ENCODE results near the gene IGF2BP1.
"Not testable (repeated sequence)": the region's sequence is repeated elsewhere in the genome, so short reads cannot be mapped to it uniquely, and the experiment has no call there.

The IGF2BP1 gene

GRCh38 chr17:49055181-49055927 is 58.2 kb downstream of the IGF2BP1 start:
- no peak for DNase-seq

- DNase-seq: no peak
Measured at GRCh38 chr17:49061524-49061943, 64.3 kb downstream of the IGF2BP1 start.

- DNase-seq: no peak
Measured at GRCh38 chr17:49063652-49064051, 66.5 kb downstream of the IGF2BP1 start.

DNA sequence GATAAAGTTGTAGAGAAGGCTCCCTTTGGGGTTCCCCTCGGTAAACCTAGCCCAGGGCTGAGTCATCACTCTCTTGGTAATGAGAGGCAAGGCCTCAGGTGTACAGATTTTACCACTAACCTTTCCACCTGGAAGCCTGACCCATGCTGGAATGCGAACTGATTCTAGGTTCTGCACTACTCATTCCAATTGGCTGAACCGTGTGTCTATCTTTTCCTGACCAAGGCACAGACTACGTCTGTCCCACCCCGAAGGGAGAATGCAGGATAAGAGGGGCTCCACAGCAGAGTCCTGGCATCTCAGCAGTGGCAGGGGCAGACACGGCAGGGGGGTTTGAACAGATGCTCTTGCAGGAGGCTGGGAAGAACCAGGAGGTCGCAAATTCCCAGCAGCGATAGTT is 70.0 kb downstream of the IGF2BP1 start:
- DNase-seq: no peak

- no peak for DNase-seq
Measured at GRCh38 chr17:49069585-49070273, 72.5 kb downstream of the IGF2BP1 start.

DNA sequence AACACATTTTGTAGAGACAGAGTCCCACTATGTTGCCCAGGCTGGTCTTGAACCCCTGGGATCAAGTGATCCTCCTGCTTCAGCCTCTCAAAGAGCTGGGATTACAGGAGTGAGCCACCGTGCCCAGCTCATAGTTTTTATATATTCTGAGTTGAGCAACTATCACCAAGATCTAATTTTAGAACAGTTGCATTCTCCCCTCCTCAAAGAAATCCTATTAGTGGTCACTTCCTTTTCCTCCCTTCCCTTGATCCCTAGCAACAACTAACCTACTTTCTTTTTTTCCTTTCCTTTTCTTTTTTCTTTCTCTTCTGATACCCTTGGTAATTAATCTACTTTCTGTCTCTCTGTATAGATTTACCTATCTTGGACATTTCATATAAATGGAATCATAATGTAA is 73.9 kb downstream of the IGF2BP1 start:
- DNase-seq: no peak

DNA sequence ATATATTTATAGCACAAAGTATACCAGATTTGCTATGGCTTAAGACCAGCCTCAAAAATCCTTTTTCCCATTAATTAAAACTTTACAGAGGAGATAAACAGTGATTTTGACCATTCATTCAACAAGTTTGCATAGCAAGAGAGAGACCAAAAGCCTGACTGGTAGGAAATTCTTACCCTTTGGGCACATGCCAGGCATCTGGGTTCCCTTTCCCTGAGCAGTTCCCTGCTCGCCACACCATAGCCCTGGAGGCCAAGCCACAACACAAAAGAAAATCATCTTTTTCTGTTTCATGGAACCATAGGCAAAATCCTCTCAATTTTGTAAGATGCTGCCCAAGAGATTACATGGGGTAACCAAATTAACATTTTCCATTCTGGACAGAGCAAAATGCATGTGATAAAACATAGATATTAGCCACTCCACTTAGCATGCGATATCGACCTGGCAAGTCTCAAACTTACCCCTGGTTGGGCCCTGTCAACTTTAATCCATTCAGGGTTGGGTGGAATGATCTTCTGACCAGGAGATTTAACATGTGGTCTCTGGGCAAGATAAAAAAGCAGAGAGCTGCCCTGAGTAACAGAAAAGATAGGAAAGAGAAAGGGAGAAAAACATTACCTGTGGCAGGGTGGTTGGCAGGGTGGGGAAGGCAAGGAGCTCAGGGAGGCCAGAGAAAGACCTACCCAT is 77.8 kb downstream of the IGF2BP1 start:
- no peak for DNase-seq

DNA sequence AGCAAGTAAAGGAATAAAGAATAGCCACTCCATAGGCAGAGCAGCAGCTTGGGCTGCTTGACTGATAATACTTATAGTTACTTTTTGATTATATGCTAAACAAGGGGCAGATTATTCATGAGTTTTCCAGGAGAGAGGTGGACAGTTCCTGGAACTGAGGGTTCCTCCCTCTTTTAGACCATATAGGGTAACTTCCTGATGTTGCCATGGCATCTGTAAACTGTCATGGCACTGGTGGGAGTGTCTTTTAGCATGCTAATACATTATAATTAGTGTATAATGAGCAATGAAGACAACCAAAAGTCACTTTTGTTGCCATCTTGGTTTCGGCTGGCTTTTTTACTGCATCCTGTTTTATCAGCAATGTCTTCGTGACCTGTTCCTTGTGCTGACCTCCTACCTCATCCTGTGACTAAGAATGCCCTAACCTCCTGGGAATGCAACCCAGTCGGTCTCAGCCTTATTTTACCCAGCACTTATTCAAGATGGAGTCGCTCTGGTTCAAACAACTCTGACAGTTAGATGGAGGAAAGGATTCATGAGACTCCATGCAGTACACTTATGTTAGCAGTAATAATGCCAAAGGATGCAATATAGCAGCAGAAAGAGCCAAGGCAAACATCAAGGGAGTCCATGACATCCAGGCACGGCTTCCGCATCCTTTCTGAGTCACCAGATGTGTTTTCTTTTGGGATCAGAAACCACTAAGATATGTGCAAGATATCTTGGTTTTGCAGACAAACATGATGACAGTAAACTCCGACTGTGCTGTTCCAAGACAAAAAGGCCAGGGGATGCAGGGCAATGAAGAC is 79.6 kb downstream of the IGF2BP1 start:
- DNase-seq: no peak

GRCh38 chr17:49078248-49078647 is 81.1 kb downstream of the IGF2BP1 start:
- no peak for DNase-seq

- DNase-seq: no peak
Measured at GRCh38 chr17:49079840-49080663, 82.9 kb downstream of the IGF2BP1 start.

- DNase-seq: no peak
Measured at GRCh38 chr17:49082231-49082630, 85.0 kb downstream of the IGF2BP1 start.

GRCh38 chr17:49085046-49085445 is 87.9 kb downstream of the IGF2BP1 start:
- DNase-seq: not testable (repeated sequence)

GRCh38 chr17:49085565-49086315 is 88.6 kb downstream of the IGF2BP1 start:
- DNase-seq: no peak

GRCh38 chr17:49086316-49086605 is 89.1 kb downstream of the IGF2BP1 start:
- DNase-seq: no peak

DNA sequence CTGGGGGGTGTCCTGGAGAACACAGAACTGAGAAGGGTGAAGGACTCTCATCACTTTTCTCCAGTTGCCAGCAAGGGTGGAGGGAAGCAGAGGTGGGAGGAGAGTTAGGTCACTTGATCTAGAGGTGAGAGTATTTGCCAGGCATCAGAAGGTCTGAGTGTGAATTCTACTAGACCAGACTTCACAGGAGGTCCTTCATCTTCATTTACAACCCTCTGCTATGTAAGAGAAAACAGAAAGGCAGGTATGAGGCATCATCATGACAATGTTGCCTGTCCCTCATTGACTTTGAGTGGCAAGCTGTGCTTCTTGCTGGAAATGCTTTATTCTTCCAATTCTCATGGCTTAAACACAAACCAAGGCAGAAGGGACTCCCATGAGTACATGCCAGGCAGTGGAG is 89.5 kb downstream of the IGF2BP1 start:
- DNase-seq: no peak

- no peak for DNase-seq
Measured at GRCh38 chr17:49089094-49089493, 91.9 kb downstream of the IGF2BP1 start.

- no peak for DNase-seq
Measured at GRCh38 chr17:49090878-49091594, 93.9 kb downstream of the IGF2BP1 start.

- no peak for DNase-seq
Measured at GRCh38 chr17:49093131-49093530, 95.9 kb downstream of the IGF2BP1 start.

GRCh38 chr17:49100601-49101000 is 103.4 kb downstream of the IGF2BP1 start:
- no peak for DNase-seq

- DNase-seq: no peak
Measured at GRCh38 chr17:49101054-49101534, 103.9 kb downstream of the IGF2BP1 start.

- DNase-seq: not testable (repeated sequence)
Measured at GRCh38 chr17:49103360-49103759, 106.2 kb downstream of the IGF2BP1 start.

Data from bone marrow (tissue), 2 donors.